Esophagus muscularis mucosa (tissue), 2 donors: ENCODE data around the gene MRPL41.

Experiments used
- POLR2A ChIP-seq: fragments of 450-650 bp; IDR thresholded peaks from one replicate; pipeline ENCODE4 v1.6.1; 2017; ENCODE audit warnings: antibody characterized with exemption, moderate library complexity, mild to moderate bottlenecking, low read depth
- POLR2AphosphoS5 ChIP-seq, 2 donors: sonication (generic); formaldehyde crosslinking; IDR thresholded peaks; one replicate each; pipeline ENCODE4 v1.6.1; 2017; ENCODE audit warnings: antibody characterized with exemption in 2 of 2

GRCh38 chr9:137552022-137552768 is 516 bp downstream of the MRPL41 start:
- TF ChIP-seq POLR2A (no peak), POLR2AphosphoS5 (IDR thresholded peaks at IDR 0.05) (no peak)
